Measurements from ENCODE around the gene DHX36.
A peak's percentile ranks its signal among the peaks of the same experiment; 100 is the strongest.

The DHX36 gene

GRCh38 chr3:154304116-154304786, 20.0 kb downstream of the DHX36 start:
- no peak for DNase-seq
- intact Hi-C loops (cut with DNase I), result no loop called here

- intact Hi-C loops (cut with DNase I), result no loop called here
- no peak for DNase-seq
Observed at GRCh38 chr3:154301561-154301960, 22.7 kb downstream of the DHX36 start.

DNA sequence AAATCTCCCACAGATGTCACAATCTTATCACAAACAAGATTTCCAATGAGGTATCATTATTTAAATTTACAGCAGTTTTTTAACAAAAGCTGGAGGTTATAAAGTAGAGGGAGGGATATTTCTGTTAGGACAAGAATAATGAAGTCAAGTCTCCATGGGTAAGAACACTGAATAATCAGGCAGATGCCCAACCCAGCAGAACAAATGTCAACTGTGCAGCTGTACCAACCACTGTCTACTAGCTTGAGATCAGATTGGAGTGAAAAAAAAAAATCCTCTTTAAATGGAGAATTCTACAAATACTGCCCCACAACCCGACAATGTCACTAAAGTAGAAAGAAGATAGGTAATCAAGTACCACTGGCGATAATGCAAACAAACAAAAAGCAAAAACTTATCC, 30.3 kb downstream of the DHX36 start:
- DNase-seq, result peak in 3 of 42 donors; percentile 14 to 23 (median 14)
- intact Hi-C loops (cut with DNase I), result no loop called here

DNA sequence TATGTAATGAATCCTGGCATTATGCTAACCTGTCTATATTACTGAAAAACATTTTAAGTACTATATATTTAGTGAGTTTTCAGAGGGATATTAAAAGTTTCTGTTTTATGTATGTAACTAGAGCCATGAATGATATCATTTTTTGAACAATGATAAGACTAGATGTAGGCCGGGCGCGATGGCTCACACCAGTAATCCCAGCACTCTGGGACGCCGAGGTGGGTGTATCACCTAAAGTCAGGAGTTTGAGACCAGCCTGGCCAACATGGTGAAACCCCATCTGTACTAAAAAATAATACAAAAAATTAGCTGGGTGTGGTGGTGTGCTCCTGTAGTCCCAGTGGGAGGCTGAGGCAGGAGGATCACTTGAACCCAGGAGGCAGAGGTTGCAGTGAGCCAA, 34.1 kb downstream of the DHX36 start:
- intact Hi-C loops (cut with DNase I), result no loop called here
- DNase-seq, result no peak

- no peak for DNase-seq
- intact Hi-C loops (cut with DNase I), result no loop called here
Observed at GRCh38 chr3:154285221-154285620, 39.1 kb downstream of the DHX36 start.

DNA sequence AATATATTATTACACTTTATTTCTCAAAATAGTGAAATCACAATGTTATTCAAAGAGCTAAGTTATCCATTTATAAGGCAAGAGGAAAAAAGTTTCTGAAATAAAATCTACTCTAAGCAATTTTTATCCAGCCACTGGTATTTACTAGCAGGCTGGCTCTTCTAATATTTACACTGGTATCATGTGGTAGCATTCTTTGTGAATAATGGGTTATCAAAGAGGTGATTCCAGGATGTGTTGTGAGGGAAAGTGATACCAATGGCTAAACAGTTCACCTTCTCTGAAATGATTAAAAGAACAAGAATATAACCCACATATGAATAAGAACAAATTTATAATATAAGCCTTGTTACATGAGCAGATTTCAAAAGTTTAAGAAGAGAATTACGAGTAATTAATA, 44.1 kb downstream of the DHX36 start:
- DNase-seq, result no peak
- intact Hi-C loops (cut with DNase I), result no loop called here

- intact Hi-C loops (cut with DNase I), result no loop called here
- no peak for DNase-seq
Observed at GRCh38 chr3:154275965-154276364, 48.3 kb downstream of the DHX36 start.

DNA sequence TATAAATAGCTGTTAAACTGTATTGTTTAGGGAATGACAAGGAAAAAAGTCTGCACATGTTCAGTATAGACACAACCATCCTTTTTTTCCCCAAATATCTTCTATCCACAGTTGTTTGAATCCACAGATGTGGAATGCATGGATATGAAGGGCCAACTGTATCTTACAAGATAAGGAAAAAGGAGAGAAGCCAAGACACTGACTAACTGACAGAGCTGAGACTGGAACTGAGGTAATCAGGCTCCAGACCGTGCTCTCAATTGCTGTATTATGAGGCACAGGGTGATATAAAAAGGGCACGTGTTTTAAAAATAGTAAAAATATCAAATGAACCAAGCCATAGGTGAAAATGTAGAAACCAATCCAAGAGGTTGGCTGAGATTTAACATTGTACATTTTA, 49.0 kb downstream of the DHX36 start:
- no peak for DNase-seq
- intact Hi-C loops (cut with DNase I), result no loop called here

- intact Hi-C loops (cut with DNase I), result no loop called here
- no peak for DNase-seq
Observed at GRCh38 chr3:154274348-154274747, 49.9 kb downstream of the DHX36 start.

DNA sequence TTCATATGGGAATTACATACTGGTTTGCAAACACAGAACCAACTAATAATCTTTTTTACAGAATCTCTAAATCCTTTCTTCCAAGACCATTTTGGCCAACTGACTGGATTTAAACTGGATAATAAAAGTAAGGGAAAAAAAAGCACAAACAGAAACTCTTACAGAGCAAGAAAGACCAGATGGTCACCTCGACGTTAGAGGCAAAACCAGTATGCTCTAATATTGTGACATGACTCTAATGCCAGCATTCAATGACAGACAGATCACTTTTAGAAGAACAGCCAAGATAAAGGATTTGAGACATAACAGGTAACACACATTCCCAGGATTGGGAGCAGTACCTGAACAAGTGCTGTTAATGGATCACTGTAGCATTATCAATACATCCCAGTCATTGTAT, 50.9 kb downstream of the DHX36 start:
- intact Hi-C loops (cut with DNase I), result no loop called here
- DNase-seq, result no peak

- no peak for DNase-seq
Observed at GRCh38 chr3:154254527-154254926, 69.8 kb downstream of the DHX36 start.

GRCh38 chr3:154252759-154253638, 71.3 kb downstream of the DHX36 start:
- DNase-seq, result peak; percentile 76 to 96 (median 90)
- intact Hi-C loops (cut with DNase I), result loop anchor here (5.0 kb wide), 1 partner anchor 156 kb away; no protein-coding TSS in a partner anchor

More at GRCh38 chr3:154254527-154254926, 69.8 kb downstream of the DHX36 start:
- intact Hi-C loops (cut with DNase I), result loop anchor here (5.0 kb wide), 1 partner anchor 157 kb away; no protein-coding TSS in a partner anchor

DNA sequence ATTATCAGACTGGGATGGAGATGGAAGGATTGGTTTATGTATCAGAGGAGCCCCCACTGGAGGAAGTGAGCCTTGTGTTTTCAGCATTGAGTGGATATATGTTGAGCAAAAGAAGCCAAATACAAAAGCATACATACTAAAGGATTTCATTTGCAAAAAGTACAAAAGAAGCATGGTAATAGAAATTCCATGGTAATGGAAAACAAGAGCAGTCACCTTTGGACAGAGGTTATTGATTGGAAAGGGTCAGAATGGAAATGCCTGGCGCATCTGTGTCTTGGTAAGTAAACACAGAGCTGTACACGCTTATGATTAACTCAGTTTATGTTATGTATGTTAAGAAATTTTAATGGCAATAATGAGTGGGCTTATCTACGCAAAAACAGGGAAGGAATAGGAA, 72.7 kb downstream of the DHX36 start:
- DNase-seq, result no peak
- intact Hi-C loops (cut with DNase I), result loop anchor here (5.0 kb wide), 1 partner anchor 154 kb away; no protein-coding TSS in a partner anchor

GRCh38 chr3:154250291-154250690, 74.0 kb downstream of the DHX36 start:
- intact Hi-C loops (cut with DNase I), result loop anchor here (5.0 kb wide), 1 partner anchor 153 kb away; no protein-coding TSS in a partner anchor
- DNase-seq, result no peak

DNA sequence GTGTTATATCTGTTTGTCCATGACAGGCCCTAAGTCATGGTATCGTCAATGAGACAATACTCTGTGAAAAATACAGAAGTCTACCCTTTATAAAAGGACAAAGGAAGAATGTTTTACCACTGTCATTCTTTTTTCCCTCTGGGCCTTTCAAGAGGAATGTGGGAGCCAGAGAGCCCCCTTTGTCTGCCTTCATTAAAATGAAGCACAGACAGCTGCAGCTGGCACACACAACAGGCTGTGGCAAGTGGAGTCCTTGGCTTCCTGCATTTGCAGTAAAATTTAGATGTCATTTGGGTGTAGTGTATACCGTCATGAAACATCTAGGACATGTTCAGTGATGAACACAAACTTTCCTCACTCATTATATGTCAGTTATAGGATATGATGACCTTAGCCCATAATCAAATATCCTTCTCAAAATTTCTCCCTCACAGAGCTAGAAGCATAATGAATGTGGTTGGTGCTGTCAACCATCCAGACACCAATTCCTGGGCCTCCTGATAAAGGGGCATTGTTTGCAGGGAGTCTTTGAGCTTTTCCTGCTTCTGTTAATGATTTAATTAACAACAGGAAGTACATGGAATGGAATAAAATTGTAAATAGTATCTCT, 76.4 kb downstream of the DHX36 start:
- peak in 22 of 42 donors; percentile 7 to 59 (median 34) for DNase-seq
- intact Hi-C loops (cut with DNase I), result no loop called here

DNA sequence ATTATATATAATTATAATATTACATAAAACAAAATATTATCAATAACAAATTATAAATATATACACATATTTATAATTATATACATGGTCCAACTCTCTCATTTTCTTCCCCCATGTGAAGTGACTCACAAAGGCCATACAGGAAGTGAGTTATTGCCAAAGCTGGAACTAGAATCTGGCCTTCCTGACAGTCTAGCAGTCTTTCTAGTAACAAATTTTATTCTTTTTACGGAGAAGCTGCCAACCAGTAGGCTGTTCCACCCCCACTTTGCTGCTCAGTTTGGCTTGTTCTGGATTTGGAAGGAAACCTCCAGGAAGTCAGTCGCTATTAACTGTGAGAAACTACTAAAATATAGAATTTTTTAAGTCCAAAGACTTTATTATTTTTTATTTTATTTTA, 79.6 kb downstream of the DHX36 start:
- intact Hi-C loops (cut with DNase I), result no loop called here
- peak in 9 of 42 donors; percentile 11 to 78 (median 37) for DNase-seq

DNA sequence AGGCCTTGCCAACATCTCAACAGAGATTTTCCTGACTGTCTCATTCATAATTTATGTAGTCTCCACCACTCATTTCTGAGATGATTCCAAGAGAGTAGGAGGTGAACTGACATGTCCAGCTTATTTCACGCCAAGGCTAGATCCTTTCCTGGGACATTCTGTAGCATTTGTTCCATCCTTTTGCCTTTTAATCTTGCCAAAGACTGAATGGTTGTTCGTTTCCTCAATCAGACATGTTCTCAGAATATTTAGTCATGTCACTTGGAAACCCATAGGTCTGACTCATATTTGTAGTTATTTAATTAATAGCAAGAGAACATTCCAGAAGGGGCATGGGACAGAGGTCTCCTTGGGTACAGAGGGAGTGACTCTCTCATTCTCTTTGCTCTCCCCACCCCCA, 80.9 kb downstream of the DHX36 start:
- DNase-seq, result no peak
- intact Hi-C loops (cut with DNase I), result no loop called here

GRCh38 chr3:154242766-154243165, 81.5 kb downstream of the DHX36 start:
- intact Hi-C loops (cut with DNase I), result no loop called here
- DNase-seq, result no peak

GRCh38 chr3:154241496-154241895, 82.8 kb downstream of the DHX36 start:
- DNase-seq, result no peak
- intact Hi-C loops (cut with DNase I), result no loop called here

DNA sequence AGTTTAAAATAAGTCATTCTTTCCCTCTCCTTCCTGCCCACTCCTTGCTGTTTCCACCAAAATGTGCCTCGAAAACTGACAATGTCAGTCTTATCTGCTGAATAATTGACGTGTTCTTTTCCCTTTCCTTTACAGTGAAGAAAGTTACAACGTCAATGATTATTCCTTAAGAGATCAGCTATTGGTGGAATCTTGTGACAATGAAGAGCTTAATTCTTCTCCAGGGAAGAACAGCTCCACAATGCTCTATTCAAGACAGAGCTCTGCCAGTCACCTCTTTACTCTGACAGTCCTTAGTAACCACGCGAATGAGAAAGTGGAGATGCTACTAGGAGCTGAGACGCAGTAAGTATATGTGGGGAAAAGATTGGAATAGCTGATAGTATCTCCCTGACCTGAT, 84.1 kb downstream of the DHX36 start:
- intact Hi-C loops (cut with DNase I), result no loop called here
- peak in 1 of 42 donors; percentile 29 for DNase-seq

All from head of caudate nucleus (tissue), 42 donors.